PC-3 (cell line): Measurements from ENCODE around the gene ALDH16A1. TPM values are rescaled to one million over a fixed set of nuclear protein-coding genes. Genes with fewer than 3 reads are reported as not detected.

Experiments
- ATAC-seq: fragments of 200-7000 bp; cut with Tn5 transposase; 2 replicates; pipeline ENCODE4 v1.9.1; 2020; ENCODE audit warnings: mild to moderate bottlenecking, moderate library complexity
- BruUV-seq: library from RNA; stranded (reverse); fragments of 400-500 nt; replicated peaks from 2 replicates; lab custom pipeline; 2021; lab: Mats Ljungman, UMichigan
- CTCF ChIA-PET: fragments of 300-600 bp; sonication (Branson Sonifier 250); formaldehyde crosslinking; loops from one replicate; lab custom pipeline; 2022; ENCODE audit warnings: antibody characterized with exemption; lab: Charles Lee
- POLR2A ChIA-PET: fragments of 300-600 bp; sonication (Branson Sonifier 250); formaldehyde crosslinking; loops from one replicate; lab custom pipeline; 2022; ENCODE audit warnings: antibody characterized with exemption; ENCODE audit not compliant: unreplicated experiment; lab: Charles Lee
- DNase-seq: peaks from one replicate; pipeline ENCODE4 v3.0.0-alpha.2; 2015
- H2AFZ ChIP-seq: fragments of 300-600 bp; sonication (generic); 2 replicates; pipeline ENCODE4 v1.6.0; 2016; ENCODE audit warnings: antibody characterized with exemption, low read length
- H3F3A ChIP-seq: fragments of 300-600 bp; sonication (generic); one replicate; pipeline ENCODE4 v1.6.0; 2017; ENCODE audit warnings: antibody characterized with exemption, low read length, control low read depth, mild to moderate bottlenecking; ENCODE audit not compliant: unreplicated experiment
- H3K27ac ChIP-seq: fragments of 300-600 bp; sonication (generic); 2 replicates; pipeline ENCODE4 v1.5.1; 2016; ENCODE audit warnings: mild to moderate bottlenecking, low read length
- H3K27me3 ChIP-seq: fragments of 300-600 bp; sonication (generic); 2 replicates; pipeline ENCODE4 v1.6.1; 2016; ENCODE audit warnings: low read length, mixed read lengths
- H3K36me3 ChIP-seq: fragments of 300-600 bp; sonication (generic); 2 replicates; pipeline ENCODE4 v1.6.1; 2016; ENCODE audit warnings: low read depth, mixed run types, low read length, mixed read lengths
- H3K4me1 ChIP-seq: fragments of 300-600 bp; sonication (generic); 2 replicates; pipeline ENCODE4 v1.5.1; 2016; ENCODE audit warnings: low read length; ENCODE audit not compliant: insufficient read depth
- H3K4me2 ChIP-seq: fragments of 300-600 bp; sonication (generic); 2 replicates; pipeline ENCODE4 v1.6.0; 2016; ENCODE audit warnings: low read length
- H3K4me3 ChIP-seq: fragments of 300-600 bp; sonication (generic); 2 replicates; pipeline ENCODE4 v1.5.1; 2016; ENCODE audit warnings: mild to moderate bottlenecking, low read length, mixed read lengths
- H3K79me2 ChIP-seq: fragments of 300-600 bp; sonication (generic); 2 replicates; pipeline ENCODE4 v1.6.1; 2017; ENCODE audit warnings: low read length, mixed read lengths
- H3K9ac ChIP-seq: fragments of 300-600 bp; sonication (generic); 2 replicates; pipeline ENCODE4 v1.6.0; 2016; ENCODE audit warnings: mild to moderate bottlenecking, low read length
- H3K9me2 ChIP-seq: fragments of 300-600 bp; sonication (generic); replicated peaks from 2 replicates; pipeline ENCODE4 v1.6.1; 2016; ENCODE audit warnings: mixed run types, low read length, mixed read lengths
- H3K9me3 ChIP-seq: fragments of 300-600 bp; sonication (generic); 2 replicates; pipeline ENCODE4 v1.6.1; 2016; ENCODE audit warnings: low read length, mixed read lengths
- H4K20me1 ChIP-seq: fragments of 300-600 bp; sonication (generic); 2 replicates; pipeline ENCODE4 v1.6.1; 2016; ENCODE audit warnings: low read length, mixed read lengths
- EZH2 ChIP-seq: fragments of 300-600 bp; sonication (generic); IDR thresholded peaks from one replicate; pipeline ENCODE4 v1.6.1; 2017; ENCODE audit warnings: antibody characterized with exemption, mild to moderate bottlenecking, low read length; ENCODE audit not compliant: unreplicated experiment
- EZH2phosphoT487 ChIP-seq: fragments of 300-600 bp; sonication (generic); IDR thresholded peaks from 2 replicates; pipeline ENCODE4 v1.6.1; 2018; ENCODE audit warnings: mild to moderate bottlenecking, antibody characterized with exemption, low read length, borderline replicate concordance
- intact Hi-C: fragments of 100-400 bp; cut with micrococcal nuclease; formaldehyde crosslinking; loops from 2 replicates; pipeline ENCODE4 v1.9.0; 2023
- total RNA-seq: library from RNA; depleted of rRNA; stranded (reverse); fragments of >200 nt; gene quantifications from 2 replicates; pipeline ENCODE4 v1.2.3, GENCODE V29; 2014
- TF ChIP-seq, protein P1 (sequence below): fragments of 300-600 bp; sonication (generic); conservative IDR thresholded peaks from 2 replicates; pipeline ENCODE4 v1.5.1; 2017; ENCODE audit warnings: antibody characterized with exemption, low read depth, mild to moderate bottlenecking, low read length

The ALDH16A1 gene
- total RNA-seq, 1 experiment from 2014 or later, result not detected

DNA sequence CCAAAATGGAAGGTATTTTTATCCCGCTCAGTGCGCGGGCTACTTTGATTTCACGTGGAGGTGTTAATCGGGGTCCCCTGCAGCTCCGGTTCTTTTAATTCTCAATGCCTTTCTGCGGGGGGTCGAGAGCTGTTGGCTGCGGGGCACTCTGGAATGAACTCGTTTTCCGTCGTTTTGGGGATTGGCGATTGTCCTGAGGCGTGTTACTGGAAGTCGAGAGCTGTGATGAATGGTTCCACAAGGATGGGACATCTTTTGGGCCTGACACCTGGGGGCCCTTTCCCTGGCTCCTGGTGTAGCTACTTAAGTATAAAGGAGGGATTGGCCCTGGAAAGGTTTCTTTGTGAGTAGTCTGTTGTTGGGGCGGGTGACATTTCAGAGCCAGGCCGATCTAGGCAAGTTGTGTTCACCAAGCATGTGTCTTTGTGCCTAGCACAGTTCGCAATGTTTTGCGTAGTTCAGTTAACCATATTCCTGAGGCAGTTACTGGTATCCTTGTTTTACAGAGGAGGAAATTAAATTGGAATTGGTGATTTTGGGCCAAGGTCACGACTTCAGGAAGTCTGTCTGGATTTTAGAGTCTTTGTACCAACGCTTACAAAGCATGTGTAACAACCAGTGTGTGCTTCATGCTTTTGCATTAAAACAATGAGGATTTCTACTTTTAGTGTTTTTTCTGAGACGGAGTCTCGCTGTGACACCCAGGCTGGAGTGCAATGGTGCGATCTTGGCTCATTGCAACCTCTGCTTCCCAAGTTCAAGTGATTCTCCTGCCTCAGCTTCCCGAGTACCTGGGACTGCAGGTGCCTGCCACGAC is 35.2 kb downstream of the ALDH16A1 start:
- H3K9ac ChIP-seq, result peak overlapping the region; percentile 97
- intact Hi-C loops, result no loop called here
- H3F3A ChIP-seq, result peaks cover 44% of the 10 kb centered on the region
- H3K4me1 ChIP-seq, result peaks cover 12% of the 10 kb centered on the region; the same call in 1 of the 2 replicates
- no peak for ATAC-seq
- H4K20me1 ChIP-seq, result peaks cover 41% of the 10 kb centered on the region
- DNase-seq, result no peak
- peaks cover 38% of the 10 kb centered on the region for H3K79me2 ChIP-seq
- H3K27me3 ChIP-seq, result no peaks in the 10 kb centered on the region
- H3K9me3 ChIP-seq, result no peaks in the 10 kb centered on the region
- peaks cover 49% of the 10 kb centered on the region for H3K36me3 ChIP-seq
- ChIA-PET POLR2A (interaction anchor here (0.7 to 1.1 kb wide), 2 partner anchors 15 to 152 kb away, joined by 3 to 4 read pairs; no protein-coding TSS in a partner anchor), CTCF (no interaction called here)
- no peaks in the 10 kb centered on the region for H3K9me2 ChIP-seq
- H3K27ac ChIP-seq, result peak overlapping the region; percentile 56
- BruUV-seq, result no TSS peak
- peak overlapping the region; percentile 80 for H3K4me2 ChIP-seq
- peak overlapping the region; percentile 89 for H3K4me3 ChIP-seq
- TF ChIP-seq EZH2phosphoT487 (no peak), EZH2 (no peak)
- TF ChIP-seq, protein P1, sequence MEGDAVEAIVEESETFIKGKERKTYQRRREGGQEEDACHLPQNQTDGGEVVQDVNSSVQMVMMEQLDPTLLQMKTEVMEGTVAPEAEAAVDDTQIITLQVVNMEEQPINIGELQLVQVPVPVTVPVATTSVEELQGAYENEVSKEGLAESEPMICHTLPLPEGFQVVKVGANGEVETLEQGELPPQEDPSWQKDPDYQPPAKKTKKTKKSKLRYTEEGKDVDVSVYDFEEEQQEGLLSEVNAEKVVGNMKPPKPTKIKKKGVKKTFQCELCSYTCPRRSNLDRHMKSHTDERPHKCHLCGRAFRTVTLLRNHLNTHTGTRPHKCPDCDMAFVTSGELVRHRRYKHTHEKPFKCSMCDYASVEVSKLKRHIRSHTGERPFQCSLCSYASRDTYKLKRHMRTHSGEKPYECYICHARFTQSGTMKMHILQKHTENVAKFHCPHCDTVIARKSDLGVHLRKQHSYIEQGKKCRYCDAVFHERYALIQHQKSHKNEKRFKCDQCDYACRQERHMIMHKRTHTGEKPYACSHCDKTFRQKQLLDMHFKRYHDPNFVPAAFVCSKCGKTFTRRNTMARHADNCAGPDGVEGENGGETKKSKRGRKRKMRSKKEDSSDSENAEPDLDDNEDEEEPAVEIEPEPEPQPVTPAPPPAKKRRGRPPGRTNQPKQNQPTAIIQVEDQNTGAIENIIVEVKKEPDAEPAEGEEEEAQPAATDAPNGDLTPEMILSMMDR, result no peak
- no peak overlapping the region for H2AFZ ChIP-seq

DNA sequence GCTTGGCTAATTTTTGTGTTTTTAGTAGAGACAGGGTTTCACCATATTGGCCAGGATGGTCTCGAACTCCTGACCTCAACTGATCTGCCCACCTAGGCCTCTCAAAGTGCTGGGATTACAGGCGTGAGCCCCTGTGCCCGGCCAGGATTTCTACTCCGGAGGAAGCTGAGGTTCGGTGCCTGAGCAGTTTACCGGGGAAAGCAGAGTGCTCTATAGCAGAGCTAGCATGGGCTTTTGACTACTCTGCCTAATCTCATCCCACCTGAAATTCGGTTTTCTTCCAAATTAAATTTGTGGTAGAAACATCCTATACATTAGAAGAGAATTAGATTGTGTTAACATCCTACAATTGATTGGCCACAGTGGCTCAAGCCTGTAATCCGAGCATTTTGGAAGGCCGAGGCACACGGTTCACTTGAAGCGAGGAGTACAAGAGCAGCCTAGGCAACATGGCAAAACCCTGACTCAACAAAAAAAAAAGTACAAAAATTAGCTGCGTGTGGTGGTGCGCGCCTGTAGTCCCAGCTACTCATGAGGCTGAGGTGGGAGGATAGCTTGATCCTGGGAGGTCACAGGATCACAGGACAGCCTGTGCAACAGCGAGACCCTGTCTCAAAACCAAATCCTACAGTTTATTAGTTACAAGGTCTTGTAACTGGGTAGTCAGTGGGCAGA is 36.0 kb downstream of the ALDH16A1 start:
- H3K36me3 ChIP-seq, result peaks cover 49% of the 10 kb centered on the region
- H3K9ac ChIP-seq, result peak overlapping the region; percentile 97
- DNase-seq, result no peak
- H3F3A ChIP-seq, result peaks cover 46% of the 10 kb centered on the region
- H3K4me1 ChIP-seq, result peaks cover 12% of the 10 kb centered on the region; the same call in 1 of the 2 replicates
- H4K20me1 ChIP-seq, result peaks cover 41% of the 10 kb centered on the region
- H3K9me3 ChIP-seq, result no peaks in the 10 kb centered on the region
- CTCF ChIA-PET, result no interaction called here
- TF ChIP-seq EZH2 (no peak), EZH2phosphoT487 (no peak)
- TF ChIP-seq, protein P1, result no peak
- no peaks in the 10 kb centered on the region for H3K9me2 ChIP-seq
- peak overlapping the region; percentile 56 for H3K27ac ChIP-seq
- peaks cover 38% of the 10 kb centered on the region for H3K79me2 ChIP-seq
- intact Hi-C loops, result no loop called here
- peak overlapping the region; percentile 89 for H3K4me3 ChIP-seq
- H3K27me3 ChIP-seq, result no peaks in the 10 kb centered on the region
- H2AFZ ChIP-seq, result no peak overlapping the region
- no TSS peak for BruUV-seq
- ATAC-seq, result no peak
- POLR2A ChIA-PET, result interaction anchor here (1.1 kb wide), 1 partner anchor 14 kb away, joined by 3 read pairs; no protein-coding TSS in a partner anchor
- H3K4me2 ChIP-seq, result peak overlapping the region; percentile 80
